K562 (cell line): ENCODE results near the gene METRN. TPM values are rescaled to one million over a fixed set of nuclear protein-coding genes. Genes with fewer than 3 reads are reported as not detected.

Experiments used
- polyA plus RNA-seq, 8 experiments: library from polyadenylated mRNA; depleted of rRNA in 4 of 8; stranded (reverse) in 5 of 8; unstranded in 3 of 8; fragments of >200 nt; fragmentation: Nextera tagmentation in 2 of 8; fragmentation: Illumina TruSeq in 1 of 8; extraction: Ambion mirVana in 2 of 8; extraction: Trizol in 1 of 8; gene quantifications; 2 replicates each; pipeline versions ENCODE4 v1.2.1 to v1.2.3, GENCODE V29; 2011 to 2014; ENCODE audit warnings: inconsistent platforms in 1 of 8, missing spikeins in 1 of 8
- total RNA-seq, 7 experiments: library from RNA; depleted of rRNA in 6 of 7; stranded (reverse); fragments of >200 nt in 6 of 7; fragmentation: Illumina TruSeq in 2 of 7; extraction: Trizol in 2 of 7; gene quantifications; 2 replicates each; pipeline versions ENCODE4 v1.2.1 to v1.2.3, GENCODE V29; 2011 to 2021; ENCODE audit warnings: low replicate concordance in 1 of 7
- TF ChIP-seq, protein P1 (sequence below), 2 experiments: fragments of 450-650 bp; formaldehyde crosslinking in 1 of 2; IDR thresholded peaks; 2 replicates each; pipeline versions ENCODE4 v1.4.0 to v1.6.1; 2014 to 2020; ENCODE audit warnings: mild to moderate bottlenecking in 2 of 2, borderline replicate concordance in 1 of 2, low read depth in 1 of 2

Gene METRN
- total and polyA plus RNA-seq, 9 of the 15 experiments (the other 6 are each of a cell fraction or from before 2014, with no cell fraction given) = 0.20 to 89.8 (median 15.4) TPM

DNA sequence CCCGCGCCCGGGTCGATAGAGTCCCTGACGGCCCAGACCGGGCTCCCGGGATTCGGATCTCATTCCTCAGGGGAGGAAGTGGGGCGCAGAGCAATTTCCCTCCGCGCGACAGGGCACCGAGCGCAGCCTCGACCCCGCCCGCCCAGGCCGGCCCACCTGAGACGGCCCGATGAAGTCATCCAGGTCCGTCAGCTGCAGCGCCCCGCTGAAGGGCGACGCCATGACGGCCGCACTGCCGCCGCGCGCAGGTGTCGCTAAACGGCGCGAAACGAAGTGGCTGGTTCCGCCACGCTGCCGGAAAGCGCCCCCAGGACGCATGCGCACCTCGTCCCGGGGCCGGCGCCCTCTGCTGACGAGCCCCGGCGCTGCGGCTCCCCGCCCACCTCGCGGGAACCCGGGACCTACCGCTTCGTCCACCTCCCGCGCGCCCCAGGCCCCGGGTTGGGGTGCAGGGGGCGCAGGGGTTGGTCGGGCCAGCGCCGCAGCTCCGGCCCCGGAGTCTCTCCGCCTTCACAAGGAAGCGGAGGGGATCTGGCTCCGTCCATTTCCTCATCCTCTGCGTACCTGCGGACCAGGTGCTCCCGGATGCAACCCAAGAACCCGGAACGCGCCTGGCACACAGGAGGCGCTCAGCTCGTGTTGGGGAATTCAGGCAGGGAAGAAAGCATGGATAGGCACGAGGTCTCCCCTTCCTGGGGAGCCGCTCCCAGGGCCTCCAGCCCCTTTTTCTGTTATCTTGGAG, 26.0 kb downstream of the METRN start, which contains the start of gene CIAO3 (continued):
- TF ChIP-seq, protein P1, sequence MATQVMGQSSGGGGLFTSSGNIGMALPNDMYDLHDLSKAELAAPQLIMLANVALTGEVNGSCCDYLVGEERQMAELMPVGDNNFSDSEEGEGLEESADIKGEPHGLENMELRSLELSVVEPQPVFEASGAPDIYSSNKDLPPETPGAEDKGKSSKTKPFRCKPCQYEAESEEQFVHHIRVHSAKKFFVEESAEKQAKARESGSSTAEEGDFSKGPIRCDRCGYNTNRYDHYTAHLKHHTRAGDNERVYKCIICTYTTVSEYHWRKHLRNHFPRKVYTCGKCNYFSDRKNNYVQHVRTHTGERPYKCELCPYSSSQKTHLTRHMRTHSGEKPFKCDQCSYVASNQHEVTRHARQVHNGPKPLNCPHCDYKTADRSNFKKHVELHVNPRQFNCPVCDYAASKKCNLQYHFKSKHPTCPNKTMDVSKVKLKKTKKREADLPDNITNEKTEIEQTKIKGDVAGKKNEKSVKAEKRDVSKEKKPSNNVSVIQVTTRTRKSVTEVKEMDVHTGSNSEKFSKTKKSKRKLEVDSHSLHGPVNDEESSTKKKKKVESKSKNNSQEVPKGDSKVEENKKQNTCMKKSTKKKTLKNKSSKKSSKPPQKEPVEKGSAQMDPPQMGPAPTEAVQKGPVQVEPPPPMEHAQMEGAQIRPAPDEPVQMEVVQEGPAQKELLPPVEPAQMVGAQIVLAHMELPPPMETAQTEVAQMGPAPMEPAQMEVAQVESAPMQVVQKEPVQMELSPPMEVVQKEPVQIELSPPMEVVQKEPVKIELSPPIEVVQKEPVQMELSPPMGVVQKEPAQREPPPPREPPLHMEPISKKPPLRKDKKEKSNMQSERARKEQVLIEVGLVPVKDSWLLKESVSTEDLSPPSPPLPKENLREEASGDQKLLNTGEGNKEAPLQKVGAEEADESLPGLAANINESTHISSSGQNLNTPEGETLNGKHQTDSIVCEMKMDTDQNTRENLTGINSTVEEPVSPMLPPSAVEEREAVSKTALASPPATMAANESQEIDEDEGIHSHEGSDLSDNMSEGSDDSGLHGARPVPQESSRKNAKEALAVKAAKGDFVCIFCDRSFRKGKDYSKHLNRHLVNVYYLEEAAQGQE (IDR thresholded peaks at IDR 0.05; ENCODE audit: borderline replicate concordance) = no peak
- TF ChIP-seq, protein P1 (CRISPR knock-in tag; IDR thresholded peaks at IDR 0.05; ENCODE audit: low read depth) = no peak
- TF ChIP-seq, all 486 proteins: peak for 148
